Suppressor macrophage (primary cell): ENCODE measurements around the gene MFRP.

Source experiments
- DNase-seq, 4 experiments: peaks; one replicate each; pipeline ENCODE4 v3.0.0-alpha.2; 2020 to 2022

MFRP gene

DNA sequence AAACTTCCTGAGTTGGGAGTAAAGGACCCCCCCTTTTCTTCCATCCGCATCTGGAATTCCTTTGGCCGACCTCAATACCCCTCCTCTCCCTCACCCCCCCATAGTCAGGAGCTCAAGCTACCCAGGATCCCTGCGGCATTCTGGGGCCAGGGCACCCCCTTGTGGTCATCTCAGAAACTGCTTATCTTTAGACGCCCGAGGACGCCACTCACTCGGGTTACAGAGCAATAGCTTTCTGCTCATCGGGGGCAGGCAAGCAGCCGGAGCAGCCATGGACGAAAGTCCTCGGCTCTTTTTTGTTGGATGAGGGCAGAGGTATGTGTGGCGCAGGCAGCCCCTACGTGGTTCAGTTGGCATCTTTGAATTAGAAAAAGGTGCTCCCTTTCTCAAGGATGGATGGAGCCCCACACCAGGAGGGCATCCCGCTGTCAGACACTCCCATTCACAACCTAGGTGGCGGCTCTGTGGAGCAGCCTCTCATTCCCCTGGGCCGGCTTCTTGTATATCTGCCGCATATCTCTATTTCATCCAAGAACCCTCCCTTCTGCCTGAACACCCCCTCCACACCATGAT lies 8.1 kb downstream of the MFRP start:
- peak; percentile 72 to 86 (median 82) for DNase-seq

DNA sequence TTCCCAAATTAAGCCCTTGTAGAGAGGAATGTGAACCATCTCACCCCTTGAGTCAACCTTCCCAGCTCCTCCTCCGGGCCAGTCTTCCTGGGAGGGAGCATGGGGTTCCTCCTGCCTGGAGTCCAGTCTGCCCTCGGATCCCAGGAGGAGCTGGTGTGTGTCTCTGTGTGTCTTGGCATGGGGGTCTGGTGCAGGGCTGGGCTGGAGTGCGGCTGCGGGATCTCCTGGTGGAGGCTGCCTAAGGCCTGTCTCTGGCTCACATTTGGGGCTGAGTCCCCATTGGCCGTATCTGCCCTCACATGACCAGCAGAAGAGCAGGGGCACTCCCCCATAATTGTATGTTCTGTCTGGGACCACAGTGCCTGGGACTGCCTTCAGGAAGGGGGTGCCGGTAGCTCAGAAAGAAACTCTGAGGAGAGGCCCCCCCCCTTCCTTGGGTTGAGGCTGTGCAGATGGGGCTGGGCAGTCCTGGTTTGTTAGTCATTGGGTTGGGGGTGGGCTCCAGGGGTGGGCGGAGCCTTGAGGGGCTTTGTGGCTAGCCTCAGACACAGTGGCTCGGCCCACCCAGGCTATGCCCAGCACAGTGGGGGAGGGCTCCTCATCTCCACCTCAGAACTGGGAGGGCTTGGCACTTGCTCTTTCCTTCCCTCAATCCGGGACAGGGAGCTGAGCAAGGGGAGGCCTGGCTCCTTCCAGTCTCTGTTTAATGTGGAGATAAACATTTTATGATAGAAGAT lies 8.8 kb downstream of the MFRP start:
- DNase-seq, result no peak

DNA sequence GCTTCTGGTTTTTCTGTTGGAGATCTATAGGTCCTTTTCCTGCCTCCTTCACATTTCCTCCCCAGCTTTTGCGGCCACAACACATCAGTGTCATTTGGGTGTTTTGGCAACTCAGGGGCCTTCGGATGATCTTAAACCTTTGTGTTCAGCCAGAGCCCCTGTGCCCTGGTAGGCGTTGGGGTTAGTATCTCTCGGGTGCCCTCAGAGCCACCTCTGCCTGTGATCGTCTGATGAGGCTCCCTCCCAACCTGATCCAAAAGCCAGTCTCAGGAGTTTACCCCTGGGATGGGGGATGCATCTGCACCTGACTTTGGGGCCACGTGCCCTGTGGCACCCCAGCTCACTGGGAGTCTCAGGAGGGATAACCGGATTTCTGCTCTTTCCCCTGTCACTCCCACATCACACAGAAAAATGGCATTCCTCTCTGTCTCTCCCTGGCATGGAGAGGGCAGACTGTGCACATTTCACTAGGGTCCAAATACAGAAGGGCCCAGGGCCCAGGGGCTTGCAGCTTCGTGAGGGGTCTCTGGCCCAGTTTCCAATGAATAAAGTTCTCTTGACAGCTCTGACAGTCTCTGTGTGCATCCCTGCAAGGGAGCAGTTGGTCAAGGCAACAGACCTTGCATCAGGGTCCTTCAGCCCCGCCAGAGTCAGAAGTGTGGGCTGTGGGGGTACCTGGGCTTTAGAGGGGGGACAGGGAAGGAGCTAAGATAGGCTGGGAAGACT lies 9.6 kb downstream of the MFRP start:
- DNase-seq, result no peak

DNA sequence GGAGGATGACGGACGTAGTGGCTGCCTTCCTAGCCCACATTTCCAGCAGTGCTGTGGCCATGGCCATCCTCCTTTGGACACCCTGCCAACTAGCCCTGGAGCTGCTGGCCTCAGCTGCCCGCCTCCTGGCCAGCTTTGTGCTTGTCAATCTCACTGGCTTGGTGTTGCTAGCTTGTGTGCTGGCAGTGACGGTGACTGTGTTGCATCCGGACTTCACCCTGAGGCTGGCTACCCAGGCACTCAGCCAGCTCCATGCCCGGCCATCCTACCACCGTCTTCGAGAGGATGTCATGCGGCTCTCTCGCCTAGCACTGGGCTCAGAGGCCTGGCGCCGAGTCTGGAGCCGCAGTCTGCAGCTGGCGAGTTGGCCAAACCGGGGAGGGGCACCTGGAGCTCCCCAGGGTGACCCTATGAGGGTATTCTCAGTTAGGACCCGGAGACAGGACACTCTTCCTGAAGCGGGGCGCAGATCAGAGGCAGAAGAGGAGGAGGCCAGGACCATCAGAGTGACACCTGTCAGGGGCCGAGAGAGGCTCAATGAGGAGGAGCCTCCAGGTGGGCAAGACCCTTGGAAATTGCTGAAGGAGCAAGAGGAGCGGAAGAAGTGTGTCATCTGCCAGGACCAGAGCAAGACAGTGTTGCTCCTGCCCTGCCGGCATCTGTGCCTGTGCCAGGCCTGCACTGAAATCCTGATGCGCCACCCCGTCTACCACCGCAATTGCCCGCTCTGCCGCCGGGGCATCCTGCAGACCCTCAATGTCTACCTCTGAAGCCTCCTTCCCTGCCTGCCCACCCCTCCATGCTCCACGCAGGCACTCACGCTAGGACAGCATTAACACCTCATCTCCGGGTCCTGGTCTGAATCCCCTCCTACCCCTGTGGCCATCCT lies 10.6 kb downstream of the MFRP start:
- DNase-seq, result no peak

DNA sequence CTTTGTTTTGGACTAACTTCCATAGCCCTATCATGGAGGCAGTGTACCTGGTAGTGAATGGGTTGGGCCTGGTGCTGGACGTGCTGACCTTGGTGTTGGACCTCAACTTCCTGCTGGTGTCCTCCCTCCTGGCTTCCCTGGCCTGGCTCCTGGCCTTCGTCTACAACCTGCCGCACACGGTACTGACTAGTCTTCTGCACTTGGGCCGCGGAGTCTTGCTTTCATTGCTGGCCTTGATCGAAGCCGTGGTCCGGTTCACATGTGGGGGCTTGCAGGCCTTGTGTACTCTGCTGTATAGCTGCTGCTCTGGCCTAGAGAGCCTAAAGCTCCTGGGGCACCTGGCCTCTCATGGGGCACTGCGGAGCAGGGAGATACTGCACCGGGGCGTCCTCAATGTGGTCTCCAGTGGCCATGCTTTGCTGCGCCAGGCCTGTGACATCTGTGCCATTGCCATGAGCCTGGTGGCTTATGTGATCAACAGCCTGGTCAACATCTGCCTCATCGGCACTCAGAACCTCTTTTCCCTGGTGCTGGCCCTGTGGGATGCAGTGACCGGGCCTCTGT lies 11.3 kb downstream of the MFRP start:
- DNase-seq, result no peak

DNA sequence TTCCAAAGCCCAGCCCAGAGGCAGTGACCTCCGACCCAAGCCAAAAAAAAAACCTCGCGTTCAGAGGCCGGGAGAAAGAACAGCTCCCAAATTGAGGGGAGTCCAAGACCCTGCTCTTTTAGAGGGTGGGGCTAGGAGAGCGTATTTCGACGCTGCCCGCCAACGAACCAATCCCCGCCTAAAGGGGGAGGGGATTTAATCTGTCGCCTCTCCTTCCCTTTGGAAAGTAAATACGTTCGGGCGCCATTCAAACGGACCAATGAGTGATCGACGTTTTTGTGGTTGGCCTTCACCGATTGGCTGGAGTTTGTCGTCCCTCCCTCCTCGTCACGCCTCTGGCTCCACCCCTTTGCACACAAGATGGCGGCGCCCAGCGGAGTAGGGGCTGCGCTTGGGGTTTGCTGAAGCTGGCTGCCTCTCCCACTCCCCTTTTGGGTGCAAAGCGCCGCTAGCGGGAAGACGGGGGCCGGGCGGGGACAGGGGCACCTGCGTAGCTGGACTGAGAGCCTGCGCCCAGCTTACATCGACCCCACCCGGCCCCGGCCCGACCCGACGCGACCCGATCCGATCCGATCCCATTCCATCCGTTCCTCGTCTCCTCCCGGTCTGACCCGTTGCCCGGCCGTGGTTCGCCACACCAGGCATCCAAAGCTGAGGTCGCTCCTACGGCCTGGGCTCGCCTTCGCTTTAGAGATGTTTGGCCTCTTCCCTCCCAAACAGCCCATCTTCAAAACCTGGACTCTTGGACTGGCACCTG lies 12.2 kb downstream of the MFRP start, which contains the start of gene RNF26:
RNF26 (plus strand) TSS at position 354 of the 757 bp plus-strand sequence. CDS start 596 bp downstream, outside the sequence.
- peak; percentile 96 to 98 (median 98) for DNase-seq

DNA sequence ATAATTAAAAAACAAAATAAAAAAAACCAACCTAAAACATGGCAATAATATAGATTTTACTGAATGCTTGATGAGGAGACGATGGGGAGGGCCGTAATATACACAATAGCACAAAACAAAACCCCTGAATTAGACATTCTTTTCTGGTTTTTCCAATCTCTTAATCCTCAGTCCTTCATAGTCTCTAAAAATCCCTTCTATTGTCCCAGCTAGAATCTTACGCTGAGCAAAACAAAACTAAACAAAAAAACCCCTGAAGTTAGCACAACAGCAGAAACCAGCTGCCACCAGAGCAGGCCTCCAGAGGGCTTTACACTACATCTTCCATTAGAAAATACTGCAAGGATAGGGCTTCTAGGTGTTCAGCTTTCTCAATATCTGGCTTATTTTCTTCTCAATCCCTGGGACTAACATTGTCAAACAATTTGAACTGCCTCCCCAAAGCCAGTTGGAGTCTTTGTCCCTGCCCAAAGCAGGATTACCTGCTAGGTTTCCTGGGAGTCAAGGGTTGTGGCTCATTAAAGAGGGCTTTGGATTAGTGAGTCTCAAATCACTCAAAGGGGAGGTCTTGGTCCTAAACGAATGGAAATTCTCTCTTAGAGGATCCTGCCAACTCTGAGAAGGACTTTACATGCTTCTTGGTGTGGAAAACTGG lies 14.3 kb downstream of the MFRP start:
- no peak for DNase-seq

DNA sequence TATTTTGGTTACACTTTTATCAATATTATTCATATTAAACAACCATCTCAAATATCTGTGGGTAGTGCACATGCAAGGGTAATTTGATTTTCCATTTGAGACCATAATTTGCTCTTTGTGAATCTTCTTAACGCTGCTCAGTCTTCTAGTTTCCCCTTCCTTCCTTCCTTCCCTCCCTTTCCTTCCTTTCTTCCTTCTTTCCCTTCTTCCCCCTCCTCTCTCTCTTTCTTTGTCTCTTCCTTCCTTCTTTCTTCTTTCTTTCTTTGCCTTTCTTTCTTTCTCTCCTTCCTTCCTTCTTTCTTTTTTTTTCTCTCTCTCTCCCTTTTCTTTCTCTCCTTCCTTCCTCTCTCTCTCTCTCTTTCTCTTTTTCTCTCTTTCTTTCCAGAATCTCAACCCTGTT lies 16.3 kb downstream of the MFRP start:
- DNase-seq, result no peak

DNA sequence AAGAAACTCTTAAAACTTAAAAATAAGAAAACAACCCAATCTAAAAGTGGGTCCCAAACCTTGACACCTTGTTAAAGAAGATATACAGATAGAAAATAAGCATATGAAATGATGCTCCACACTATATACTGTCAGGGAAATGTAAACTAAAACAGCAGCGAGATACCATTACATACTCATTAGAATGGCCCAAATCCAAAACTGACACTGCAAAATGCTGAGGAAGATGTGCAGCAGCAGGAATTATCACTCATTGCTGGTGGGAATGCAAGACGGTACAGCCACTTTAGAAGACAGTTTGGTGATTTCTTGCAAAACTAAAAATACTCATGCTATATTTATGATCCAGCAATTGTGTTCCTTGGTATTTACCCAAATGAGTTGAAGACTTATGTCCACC lies 17.2 kb downstream of the MFRP start:
- no peak for DNase-seq

DNA sequence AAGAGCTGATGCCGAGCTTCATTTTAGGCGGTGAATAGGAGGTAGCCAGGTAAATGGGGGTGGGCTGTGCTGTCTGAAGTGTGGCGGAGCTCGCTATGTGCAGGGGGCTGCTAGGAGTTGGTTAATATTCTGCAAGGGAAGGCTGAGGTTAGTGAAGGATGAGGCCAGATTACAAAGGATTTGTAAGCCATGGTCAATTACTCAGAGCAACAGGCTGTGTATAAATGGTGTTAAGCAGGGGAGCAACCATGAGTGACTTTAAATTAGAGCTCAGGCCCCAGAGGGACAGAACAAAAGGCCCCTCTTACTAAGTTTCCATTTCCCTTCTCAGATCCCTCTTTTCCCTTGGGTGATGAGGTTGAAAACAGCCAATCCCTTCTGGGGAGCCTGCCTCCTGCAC lies 22.3 kb downstream of the MFRP start:
- no peak for DNase-seq

DNA sequence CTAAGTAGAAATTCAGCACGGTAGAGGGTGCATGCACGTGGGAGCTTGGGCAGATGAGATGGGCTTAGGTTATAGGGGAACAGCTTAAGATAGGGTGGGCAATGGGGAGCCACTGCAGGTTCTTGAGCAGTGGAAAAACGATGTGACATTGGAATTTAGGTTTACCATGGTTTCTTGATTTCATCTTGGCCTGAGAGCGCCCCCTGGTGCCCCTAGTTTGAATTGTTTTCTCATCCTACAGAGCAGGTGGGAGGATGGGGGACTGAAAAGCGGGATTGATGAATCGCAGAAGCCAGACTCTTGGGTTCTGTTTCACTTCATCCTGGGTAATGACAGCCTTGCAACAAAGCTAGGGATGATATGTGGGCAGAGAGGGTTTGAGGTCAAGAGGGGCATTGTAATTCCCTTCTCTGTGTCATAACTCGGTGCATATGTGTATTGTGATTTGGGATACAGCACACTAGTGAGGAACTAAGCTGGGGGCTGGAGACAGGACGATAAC lies 22.9 kb downstream of the MFRP start:
- peak; percentile 73 to 90 (median 85) for DNase-seq

DNA sequence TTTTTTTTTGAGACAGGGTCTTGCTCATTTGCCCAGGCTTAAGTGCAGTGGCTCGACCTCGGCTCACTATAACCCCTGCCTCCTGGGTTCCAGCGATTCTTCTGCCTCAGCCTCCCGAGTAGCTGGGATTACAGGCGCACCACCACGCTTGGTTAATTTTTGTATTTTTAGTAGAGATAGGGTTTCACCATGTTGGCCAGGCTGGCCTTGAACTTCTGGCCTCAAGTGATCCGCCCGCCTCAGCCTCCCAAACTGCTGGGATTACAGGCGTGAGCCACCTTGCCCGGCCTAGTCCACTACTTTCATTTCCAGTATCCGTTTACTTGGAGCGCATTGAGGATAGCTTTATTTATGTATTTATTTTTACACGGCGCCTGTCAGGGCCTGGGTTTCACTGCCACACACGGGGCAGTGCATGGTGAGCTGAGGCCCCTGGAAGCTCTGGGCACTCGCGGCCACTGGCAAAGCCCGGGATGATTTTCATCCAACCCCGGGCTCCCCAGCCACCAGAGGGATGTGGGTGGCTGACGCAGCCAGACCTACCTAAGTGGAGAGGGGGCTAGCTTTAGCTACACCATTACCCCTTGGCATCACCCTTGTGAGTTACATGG lies 23.5 kb downstream of the MFRP start:
- DNase-seq, result no peak

DNA sequence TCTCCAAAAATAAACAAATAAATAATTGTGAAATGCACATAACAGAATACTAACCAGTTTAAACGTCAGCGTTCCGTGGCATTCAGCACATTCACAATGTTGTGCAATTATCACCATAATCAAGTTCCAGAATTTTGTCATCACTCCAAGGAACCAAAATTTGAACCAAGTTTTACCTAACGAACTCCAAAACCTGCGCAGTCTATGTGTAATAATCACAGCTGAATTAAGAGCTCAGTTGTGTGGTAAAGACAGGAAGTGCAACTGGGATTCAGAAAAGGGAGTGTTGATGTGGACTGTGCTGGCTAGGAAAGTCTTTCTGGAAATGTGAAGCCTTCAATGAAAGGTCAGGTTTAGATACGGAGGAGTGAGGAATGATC lies 24.2 kb downstream of the MFRP start:
- DNase-seq, result no peak

DNA sequence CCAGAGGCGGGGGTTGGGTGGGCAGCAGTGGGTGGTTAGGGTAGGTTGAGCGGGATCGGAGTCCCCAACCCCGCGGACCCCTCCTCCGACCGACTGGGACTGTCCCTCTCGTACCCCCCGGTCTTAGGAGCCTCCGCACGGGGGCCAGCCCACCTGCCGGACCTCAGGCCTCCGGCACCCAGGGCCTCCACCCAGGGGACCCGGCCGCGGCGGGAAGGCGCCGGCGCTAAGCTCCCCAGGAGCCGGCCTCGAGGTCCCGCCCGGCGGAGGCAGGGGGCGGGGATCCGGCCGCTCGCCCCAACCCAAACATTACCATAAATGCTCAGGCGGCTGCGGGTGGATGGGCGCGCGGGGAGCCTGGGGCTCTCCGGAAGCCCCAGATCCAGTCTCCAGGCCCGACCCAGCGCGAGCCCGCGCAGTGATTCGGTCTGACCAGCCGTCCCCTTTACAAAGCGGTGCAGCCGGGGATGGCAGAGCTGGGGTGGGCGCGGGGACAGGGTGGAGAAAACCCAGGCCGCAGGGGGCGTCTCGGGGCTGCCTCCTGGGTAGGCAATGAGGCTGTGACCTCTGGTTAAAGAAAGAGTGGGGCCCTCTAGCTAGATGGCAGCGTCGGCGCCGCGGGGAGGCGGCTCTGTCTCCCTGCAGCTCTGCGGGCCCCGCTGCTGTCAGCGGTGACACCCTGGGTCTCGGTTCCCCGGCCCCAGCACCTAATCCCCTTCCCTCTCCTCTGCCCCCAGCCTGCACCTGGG lies 25.6 kb downstream of the MFRP start:
- DNase-seq, result peak in 3 of 4 experiments; percentile 25 to 51 (median 37)

DNA sequence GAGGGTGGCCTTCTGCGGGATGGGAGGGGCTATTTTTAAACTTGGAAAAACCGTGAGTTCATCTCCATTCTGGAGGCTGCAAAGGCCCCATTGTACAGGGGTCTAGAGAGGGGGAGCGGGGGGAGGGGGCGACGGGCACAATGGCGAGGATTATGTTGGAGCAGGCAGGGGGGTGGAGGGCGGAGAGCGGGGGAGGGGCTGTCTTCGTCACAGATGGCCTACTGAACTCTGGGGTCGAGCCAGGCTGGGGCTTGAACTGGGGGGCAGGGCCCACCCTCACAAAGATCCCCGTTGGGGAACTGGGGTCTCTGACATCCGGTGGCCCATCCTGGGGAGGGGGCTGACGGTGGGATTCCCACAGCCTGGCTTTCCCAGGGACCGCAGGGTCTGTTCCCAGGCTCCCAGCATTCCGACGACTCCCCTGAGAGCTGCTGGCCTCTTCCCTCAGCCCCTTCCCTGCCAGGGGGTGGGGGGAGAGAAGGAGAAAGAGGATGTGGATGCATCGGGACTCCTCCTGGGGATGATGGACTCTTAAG lies 26.2 kb downstream of the MFRP start:
- no peak for DNase-seq

DNA sequence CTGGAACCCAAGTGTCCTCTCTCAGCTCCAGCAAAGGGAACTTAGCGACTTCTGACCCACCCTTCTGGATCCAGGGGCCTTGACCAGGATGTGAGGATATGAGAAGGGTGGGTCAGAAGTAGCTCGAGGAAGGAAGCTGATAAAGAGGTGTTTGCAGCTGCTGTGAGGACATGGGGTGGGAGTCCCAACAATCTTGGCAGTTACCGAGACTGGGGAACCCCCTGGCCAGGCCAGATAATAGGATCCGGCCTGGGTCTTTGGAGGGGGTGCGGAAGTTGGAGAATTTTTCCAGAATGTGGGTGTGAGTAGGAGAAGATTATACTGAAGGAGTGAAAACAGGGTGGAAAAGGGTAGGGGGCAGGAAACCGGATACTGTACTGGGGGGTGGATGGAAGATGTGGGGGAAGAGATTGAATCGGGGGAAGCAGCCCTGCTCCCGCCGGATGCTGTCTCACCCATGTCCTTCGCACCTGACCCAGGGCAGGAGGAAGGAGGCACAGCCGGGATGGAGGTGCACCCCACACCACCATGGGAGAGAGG lies 26.7 kb downstream of the MFRP start:
- no peak for DNase-seq

DNA sequence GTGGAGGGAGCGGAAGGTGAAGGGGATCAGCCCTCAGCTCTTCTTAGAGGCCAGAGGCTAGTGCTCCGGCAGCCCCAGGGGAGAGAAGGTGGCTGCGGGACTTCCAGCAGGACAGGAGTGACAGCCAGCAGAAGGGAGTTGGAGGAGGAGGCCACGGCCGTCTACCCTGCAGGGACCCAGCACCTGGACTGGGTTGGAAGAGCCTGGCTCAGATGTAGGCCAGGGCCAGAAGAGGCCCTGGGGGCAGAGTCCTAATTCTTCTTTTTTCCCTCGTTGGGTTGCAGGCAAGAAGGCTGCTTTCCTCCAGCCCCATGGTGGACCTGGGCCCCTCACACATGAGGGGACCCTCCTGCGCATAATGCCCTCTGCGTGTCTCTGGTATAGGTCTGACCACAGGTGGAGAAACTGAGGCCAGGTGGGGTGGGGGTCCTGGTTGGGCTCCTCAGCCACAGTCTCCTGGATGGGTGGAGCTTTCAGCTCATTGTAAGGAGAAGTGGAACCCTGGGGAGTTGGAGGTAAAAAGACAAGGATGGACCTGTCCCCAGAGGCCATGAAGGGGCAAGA lies 27.3 kb downstream of the MFRP start:
- no peak for DNase-seq

DNA sequence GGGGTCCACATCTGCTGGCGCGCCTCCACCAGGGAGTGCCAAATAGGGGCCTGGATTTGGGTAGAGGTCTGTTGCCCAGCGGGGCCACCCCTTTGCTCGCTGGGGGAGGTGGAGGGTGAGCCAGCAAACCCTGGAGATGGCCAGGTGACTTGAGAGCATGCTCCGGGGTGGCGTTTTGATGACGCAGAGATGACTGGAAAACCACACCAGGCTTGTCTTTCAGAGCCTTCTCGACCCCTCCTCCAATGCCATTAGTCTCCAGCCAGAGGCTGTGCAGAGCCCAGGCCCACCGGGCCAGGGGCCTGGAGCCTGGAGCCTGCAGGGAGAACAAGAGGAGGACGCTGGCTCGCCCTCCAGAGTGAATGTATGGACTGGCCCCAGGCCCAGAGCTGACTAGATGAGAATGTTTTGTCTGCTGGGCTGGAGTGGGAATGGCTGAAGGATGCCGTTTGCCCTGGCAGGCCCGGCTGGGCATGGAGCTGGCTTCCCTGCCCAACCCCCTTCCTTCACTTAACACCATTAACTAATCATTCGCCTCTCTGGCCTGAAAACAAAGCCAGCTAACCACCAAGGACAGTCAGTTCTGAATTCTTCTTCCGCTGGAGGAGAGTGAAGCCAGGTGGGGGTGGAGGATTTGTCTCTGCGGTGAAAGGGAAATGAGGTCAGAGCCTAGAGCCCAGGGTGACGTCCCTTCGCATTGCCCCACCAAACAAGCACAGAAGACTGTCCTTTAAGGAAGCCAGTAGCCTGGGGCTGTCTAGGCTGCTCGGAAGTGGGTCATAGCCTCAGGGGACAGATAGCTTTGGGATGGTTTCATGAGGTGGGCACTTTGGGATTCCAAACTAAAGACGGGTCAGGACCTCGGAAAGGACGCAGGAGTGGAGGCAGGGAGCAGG lies 28.0 kb downstream of the MFRP start:
- DNase-seq, result peak in 3 of 4 experiments; percentile 29 to 56 (median 52)
